ENCODE measurements around the gene PIK3R2.

Gene PIK3R2

DNA sequence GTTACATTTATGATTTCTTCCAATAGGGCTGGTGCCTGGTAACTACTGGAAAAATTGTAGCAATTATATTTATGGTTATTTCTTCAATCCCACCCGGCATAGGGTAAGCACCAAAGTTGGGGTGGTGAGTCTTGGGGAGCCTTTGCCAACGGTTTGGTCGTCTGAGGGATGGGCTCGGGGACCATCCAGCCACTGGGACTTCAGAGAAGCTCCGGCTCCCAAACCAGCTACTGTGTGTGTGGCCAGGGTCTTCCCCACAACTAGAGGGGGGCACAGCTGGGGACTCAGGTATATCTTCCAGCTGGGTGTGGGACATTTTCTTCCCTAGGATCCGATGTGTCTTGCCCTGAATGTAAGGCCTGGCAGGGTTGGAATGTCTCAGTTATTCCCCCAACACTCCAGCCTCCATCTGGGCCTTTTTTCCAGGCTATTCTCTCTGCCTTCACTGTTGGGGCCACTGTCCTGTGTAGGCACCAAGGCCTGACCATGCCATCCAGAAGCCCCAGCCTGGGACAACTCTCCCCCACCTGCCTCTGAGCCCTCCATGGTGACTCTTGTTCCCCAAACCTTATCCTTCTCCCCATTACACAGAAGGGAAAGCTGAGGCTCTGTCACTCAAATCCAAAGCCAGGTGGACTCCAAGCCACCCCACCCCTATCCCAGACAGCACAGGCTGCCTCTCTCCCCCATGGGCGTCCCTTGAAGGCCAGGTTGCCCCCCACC is 19.5 kb downstream of the PIK3R2 start:
- DNase-seq (ENCODE audit: low read depth): no peak

DNA sequence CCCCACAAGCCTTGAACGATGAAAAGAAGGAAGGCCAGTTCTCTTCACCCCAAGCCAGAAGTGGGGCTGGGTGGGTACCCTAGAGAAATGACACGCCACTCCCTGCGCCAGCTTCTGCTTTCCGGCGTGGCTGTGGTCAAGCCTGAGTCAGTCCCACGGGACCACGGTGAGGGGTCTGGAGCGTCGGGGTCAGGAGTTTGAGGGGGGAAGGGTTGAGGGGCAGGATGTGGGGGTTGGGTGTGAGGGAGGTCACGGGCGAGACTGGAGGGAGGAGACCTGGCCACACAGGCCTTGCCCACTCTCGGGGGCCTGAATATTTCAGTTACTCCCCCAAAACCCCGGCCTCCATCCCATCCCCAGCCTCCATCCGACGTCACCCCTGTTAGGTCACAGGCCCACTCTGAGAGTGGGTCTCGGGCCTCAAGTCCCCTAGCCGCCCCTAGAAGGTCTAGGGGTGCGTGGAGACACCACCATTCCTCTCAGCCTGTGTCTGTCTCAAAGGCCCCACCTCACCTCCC is 20.1 kb downstream of the PIK3R2 start:
- DNase-seq (ENCODE audit: low read depth): no peak
- H3K4me3 ChIP-seq (ENCODE audit: low read length): peak overlapping the region; percentile 71
- TF ChIP-seq, protein P1, sequence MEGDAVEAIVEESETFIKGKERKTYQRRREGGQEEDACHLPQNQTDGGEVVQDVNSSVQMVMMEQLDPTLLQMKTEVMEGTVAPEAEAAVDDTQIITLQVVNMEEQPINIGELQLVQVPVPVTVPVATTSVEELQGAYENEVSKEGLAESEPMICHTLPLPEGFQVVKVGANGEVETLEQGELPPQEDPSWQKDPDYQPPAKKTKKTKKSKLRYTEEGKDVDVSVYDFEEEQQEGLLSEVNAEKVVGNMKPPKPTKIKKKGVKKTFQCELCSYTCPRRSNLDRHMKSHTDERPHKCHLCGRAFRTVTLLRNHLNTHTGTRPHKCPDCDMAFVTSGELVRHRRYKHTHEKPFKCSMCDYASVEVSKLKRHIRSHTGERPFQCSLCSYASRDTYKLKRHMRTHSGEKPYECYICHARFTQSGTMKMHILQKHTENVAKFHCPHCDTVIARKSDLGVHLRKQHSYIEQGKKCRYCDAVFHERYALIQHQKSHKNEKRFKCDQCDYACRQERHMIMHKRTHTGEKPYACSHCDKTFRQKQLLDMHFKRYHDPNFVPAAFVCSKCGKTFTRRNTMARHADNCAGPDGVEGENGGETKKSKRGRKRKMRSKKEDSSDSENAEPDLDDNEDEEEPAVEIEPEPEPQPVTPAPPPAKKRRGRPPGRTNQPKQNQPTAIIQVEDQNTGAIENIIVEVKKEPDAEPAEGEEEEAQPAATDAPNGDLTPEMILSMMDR (conservative IDR thresholded peaks at IDR 0.05; ENCODE audit: low read length): no peak

More for the DNA sequence above, 19.5 kb downstream of the PIK3R2 start:
- no peak overlapping the region for H3K4me3 ChIP-seq (ENCODE audit: low read length)
- TF ChIP-seq, protein P1 (conservative IDR thresholded peaks at IDR 0.05; ENCODE audit: low read length): no peak

DNA sequence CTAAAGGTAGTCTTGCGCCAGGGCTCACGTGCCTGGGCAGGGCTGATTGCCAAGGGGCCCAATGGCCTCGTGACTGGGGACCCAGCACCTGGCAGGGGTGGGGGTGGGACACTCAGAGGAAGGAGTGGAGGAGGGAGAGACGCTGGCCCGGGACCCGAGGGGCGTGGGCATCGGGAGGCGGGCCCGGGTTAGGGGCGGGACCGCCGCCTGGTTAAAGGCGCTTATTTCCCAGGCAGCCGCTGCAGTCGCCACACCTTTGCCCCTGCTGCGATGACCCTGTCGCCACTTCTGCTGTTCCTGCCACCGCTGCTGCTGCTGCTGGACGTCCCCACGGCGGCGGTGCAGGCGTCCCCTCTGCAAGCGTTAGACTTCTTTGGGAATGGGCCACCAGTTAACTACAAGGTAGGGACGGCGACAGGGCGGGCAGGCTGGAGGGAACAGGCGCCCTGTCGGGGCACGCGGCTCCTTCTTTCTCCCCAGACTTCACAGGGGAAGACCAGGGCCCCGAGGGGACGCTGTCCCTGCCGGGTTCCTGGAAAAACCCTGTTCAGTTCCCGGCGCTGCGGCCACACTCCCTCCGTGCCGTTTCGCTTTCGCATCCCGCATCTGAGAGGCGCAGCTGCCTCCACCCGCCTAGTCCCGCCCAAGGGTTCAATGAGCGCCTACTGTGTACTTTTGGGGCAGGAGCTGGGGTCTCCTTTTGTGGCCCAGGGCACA is 20.8 kb downstream of the PIK3R2 start, which contains the start of gene IFI30:
IFI30 (plus strand) TSS at position 242 of the 717 bp plus-strand sequence; CDS start at position 271, 29 bp downstream.
- no peak for DNase-seq (ENCODE audit: low read depth)
- TF ChIP-seq, protein P1 (conservative IDR thresholded peaks at IDR 0.05; ENCODE audit: low read length): no peak

DNA sequence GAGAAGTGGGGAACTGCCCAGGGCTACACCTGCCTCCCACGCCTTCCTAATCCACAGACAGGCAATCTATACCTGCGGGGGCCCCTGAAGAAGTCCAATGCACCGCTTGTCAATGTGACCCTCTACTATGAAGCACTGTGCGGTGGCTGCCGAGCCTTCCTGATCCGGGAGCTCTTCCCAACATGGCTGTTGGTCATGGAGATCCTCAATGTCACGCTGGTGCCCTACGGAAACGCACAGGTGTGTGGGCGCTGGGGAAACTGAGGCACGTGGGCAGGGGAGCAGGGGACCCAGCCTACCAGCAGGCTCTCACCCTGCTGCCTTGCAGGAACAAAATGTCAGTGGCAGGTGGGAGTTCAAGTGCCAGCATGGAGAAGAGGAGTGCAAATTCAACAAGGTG is 22.0 kb downstream of the PIK3R2 start:
- TF ChIP-seq, protein P1 (conservative IDR thresholded peaks at IDR 0.05; ENCODE audit: low read length): no peak
- no peak overlapping the region for H3K4me3 ChIP-seq (ENCODE audit: low read length)
- DNase-seq (ENCODE audit: low read depth): no peak

More for the DNA sequence above, 20.8 kb downstream of the PIK3R2 start, which contains the start of gene IFI30:
- peak within 1 kb of the TSS; percentile 71 for H3K4me3 ChIP-seq (ENCODE audit: low read length)

DNA sequence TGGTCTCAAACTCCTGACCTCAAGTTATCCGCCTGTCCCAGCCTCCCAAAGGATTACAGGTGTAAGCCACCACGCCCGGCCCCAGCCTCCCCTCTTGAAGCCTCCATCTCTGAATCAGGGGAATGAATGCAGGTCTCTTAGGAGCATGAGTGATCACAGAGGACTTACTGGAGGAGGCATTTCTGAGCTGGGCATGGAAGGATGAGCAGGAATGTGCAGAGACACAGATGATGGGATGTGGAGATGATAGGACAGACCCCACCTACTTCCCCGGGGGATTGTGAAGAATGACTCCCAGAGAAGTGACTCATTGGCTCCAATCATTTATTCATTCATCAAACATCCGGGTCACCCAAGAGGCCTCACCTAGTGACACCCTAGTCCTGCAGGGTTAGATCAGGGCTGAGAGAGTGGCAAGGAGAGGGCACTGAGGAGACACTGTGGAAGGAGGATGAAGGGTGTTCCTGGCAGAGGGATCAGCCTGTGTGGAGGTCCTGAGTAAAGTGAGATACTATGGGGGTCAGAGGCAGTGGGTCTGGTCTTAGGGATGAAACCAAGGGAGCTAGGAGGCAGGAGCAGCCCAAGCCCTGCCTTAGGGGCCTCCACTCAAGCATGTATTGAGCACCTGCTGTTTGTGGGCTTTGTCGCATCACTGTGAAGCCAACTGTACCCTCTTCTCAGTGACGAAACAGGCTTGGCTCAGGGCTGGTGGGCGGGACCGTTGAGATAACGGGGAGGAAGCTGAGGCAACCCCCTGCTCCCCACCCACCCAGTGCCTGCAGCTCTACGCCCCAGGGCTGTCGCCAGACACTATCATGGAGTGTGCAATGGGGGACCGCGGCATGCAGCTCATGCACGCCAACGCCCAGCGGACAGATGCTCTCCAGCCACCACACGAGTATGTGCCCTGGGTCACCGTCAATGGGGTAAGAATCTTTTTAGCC is 23.7 kb downstream of the PIK3R2 start:
- TF ChIP-seq, protein P1 (conservative IDR thresholded peaks at IDR 0.05; ENCODE audit: low read length): no peak
- DNase-seq (ENCODE audit: low read depth): no peak

DNA sequence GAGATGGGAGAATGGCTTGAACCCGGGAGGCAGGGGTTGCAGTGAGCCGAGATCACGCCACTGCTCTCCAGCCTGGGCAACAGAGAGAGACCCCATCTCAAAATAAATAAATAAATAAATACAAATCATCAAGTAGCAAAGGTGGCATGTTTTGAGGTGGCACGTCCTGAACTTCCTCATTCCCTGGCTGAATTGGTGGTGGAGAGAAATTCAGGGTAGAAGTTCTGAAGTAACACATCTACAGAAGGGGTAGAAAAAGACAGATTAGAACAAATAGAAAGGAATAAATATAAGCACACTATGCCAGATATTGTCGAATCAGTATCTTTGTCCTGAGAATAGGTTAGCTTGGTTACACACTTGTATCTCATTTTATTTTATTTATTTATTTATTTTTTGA is 27.0 kb downstream of the PIK3R2 start:
- DNase-seq (ENCODE audit: low read depth): no peak
- TF ChIP-seq, protein P1 (conservative IDR thresholded peaks at IDR 0.05; ENCODE audit: low read length): no peak
- H3K4me3 ChIP-seq (ENCODE audit: low read length): no peak overlapping the region

More for the DNA sequence above, 23.7 kb downstream of the PIK3R2 start:
- H3K4me3 ChIP-seq (ENCODE audit: low read length): no peak overlapping the region

Measured in AG10803 (cell line).